Measurements from ENCODE around the gene ARHGAP10. TPM values are rescaled to one million over a fixed set of nuclear protein-coding genes. Genes with fewer than 3 reads are reported as not detected.
"Not testable (repeated sequence)": the region's sequence is repeated elsewhere in the genome, so short reads cannot be mapped to it uniquely, and the experiment has no call there.

ARHGAP10 gene
- total RNA-seq, 1 donor from 2014 or later, result 11.5 TPM

- intact Hi-C loops (cut with micrococcal nuclease), result no loop called here
Observed at GRCh38 chr4:147891476-147892115, 159.7 kb downstream of the ARHGAP10 start.

GRCh38 chr4:147899512-147899911 lies 167.6 kb downstream of the ARHGAP10 start:
- intact Hi-C loops (cut with micrococcal nuclease), result no loop called here

- intact Hi-C loops (cut with micrococcal nuclease), result no loop called here
Observed at GRCh38 chr4:147901388-147901787, 169.5 kb downstream of the ARHGAP10 start.

- intact Hi-C loops (cut with micrococcal nuclease), result no loop called here
Observed at GRCh38 chr4:147901916-147902315, 170.0 kb downstream of the ARHGAP10 start.

- intact Hi-C loops (cut with micrococcal nuclease), result no loop called here
Observed at GRCh38 chr4:147909225-147909624, 177.3 kb downstream of the ARHGAP10 start.

GRCh38 chr4:147910315-147910714 lies 178.4 kb downstream of the ARHGAP10 start:
- intact Hi-C loops (cut with micrococcal nuclease), result no loop called here

- intact Hi-C loops (cut with micrococcal nuclease), result not testable (repeated sequence)
Observed at GRCh38 chr4:147912106-147912505, 180.2 kb downstream of the ARHGAP10 start.

GRCh38 chr4:147913137-147913536 lies 181.2 kb downstream of the ARHGAP10 start:
- intact Hi-C loops (cut with micrococcal nuclease), result no loop called here

GRCh38 chr4:147916351-147916750 lies 184.5 kb downstream of the ARHGAP10 start:
- intact Hi-C loops (cut with micrococcal nuclease), result no loop called here

- intact Hi-C loops (cut with micrococcal nuclease), result loop anchor here (10.0 kb wide), 1 partner anchor 231 kb away; no protein-coding TSS in a partner anchor
Observed at GRCh38 chr4:147923381-147923780, 191.5 kb downstream of the ARHGAP10 start.

- intact Hi-C loops (cut with micrococcal nuclease), result loop anchor here (10.0 kb wide), 1 partner anchor 231 kb away; no protein-coding TSS in a partner anchor
Observed at GRCh38 chr4:147923854-147924253, 192.0 kb downstream of the ARHGAP10 start.

GRCh38 chr4:147924604-147925412 lies 192.9 kb downstream of the ARHGAP10 start:
- intact Hi-C loops (cut with micrococcal nuclease), result loop anchor here (10.0 kb wide), 1 partner anchor 230 kb away; no protein-coding TSS in a partner anchor

- intact Hi-C loops (cut with micrococcal nuclease), result loop anchor here (10.0 kb wide), 1 partner anchor 227 kb away; no protein-coding TSS in a partner anchor
Observed at GRCh38 chr4:147927377-147928137, 195.7 kb downstream of the ARHGAP10 start.

- intact Hi-C loops (cut with micrococcal nuclease), result loop anchor here (10.0 kb wide), 1 partner anchor 226 kb away; no protein-coding TSS in a partner anchor
Observed at GRCh38 chr4:147928400-147928799, 196.5 kb downstream of the ARHGAP10 start.

GRCh38 chr4:147929746-147930145 lies 197.9 kb downstream of the ARHGAP10 start:
- intact Hi-C loops (cut with micrococcal nuclease), result loop anchor here (5.0 to 10.0 kb wide), 2 partner anchors 225 to 1333 kb away; no protein-coding TSS in a partner anchor

GRCh38 chr4:147933316-147933715 lies 201.4 kb downstream of the ARHGAP10 start:
- intact Hi-C loops (cut with micrococcal nuclease), result loop anchor here (5.0 kb wide), 1 partner anchor 1329 kb away; no protein-coding TSS in a partner anchor

- intact Hi-C loops (cut with micrococcal nuclease), result loop anchor here (5.0 kb wide), 1 partner anchor 1329 kb away; no protein-coding TSS in a partner anchor
Observed at GRCh38 chr4:147933779-147934178, 201.9 kb downstream of the ARHGAP10 start.

- intact Hi-C loops (cut with micrococcal nuclease), result no loop called here
Observed at GRCh38 chr4:147938496-147938895, 206.6 kb downstream of the ARHGAP10 start.

- intact Hi-C loops (cut with micrococcal nuclease), result no loop called here
Observed at GRCh38 chr4:147940171-147940570, 208.3 kb downstream of the ARHGAP10 start.

- intact Hi-C loops (cut with micrococcal nuclease), result no loop called here
Observed at GRCh38 chr4:147941373-147941772, 209.5 kb downstream of the ARHGAP10 start.

- intact Hi-C loops (cut with micrococcal nuclease), result loop anchor here (1.0 to 2.0 kb wide), 4 partner anchors 142 to 500 kb away; partner anchors contain the start of genes NR3C2 and TMEM184C
Observed at GRCh38 chr4:147942729-147943128, 210.8 kb downstream of the ARHGAP10 start.

Data from T-helper 1 cell treated with Interleukin-12 subunit alpha and Interleukin-12 subunit beta and Interleukin-4 antibody, amounts not matched to agents 30 ng/mL and 1 ng/mL, for 36 hours (primary cell).